Loucy (cell line): ENCODE data around the gene SYCE1.

Experiments
- CTCF ChIP-seq: fragments of 200-600 bp; sonication (generic); conservative IDR thresholded peaks from 2 replicates; pipeline ENCODE4 v1.5.1; 2014; ENCODE audit warnings: mild to moderate bottlenecking, antibody characterized with exemption, low read length
- EZH2phosphoT487 ChIP-seq: fragments of 200-600 bp; IDR thresholded peaks from 2 replicates; pipeline ENCODE4 v1.6.1; 2018; ENCODE audit warnings: antibody characterized with exemption, mild to moderate bottlenecking, moderate library complexity, borderline replicate concordance

GRCh38 chr10:133528845-133529575, 36.4 kb downstream of the SYCE1 start:
- TF ChIP-seq CTCF: no peak
- no peak for TF ChIP-seq EZH2phosphoT487
